CMK (cell line): ENCODE results near the gene KRT27.

Experiments
- DNase-seq: peaks from one replicate; pipeline ENCODE4 v3.0.0-alpha.2; 2010; ENCODE audit warnings: low read depth

Gene KRT27

GRCh38 chr17:40809721-40810421, 27.5 kb upstream of the KRT27 start:
- DNase-seq, result no peak

- no peak for DNase-seq
These were observed 23.8 kb upstream of the KRT27 start for GRCh38 chr17:40806131-40806530.

- peak; percentile 34 for DNase-seq
These were observed 21.3 kb upstream of the KRT27 start for GRCh38 chr17:40803617-40804082.

- DNase-seq, result no peak
These were observed 18.8 kb upstream of the KRT27 start for GRCh38 chr17:40801157-40801556.

- DNase-seq, result no peak
These were observed 18.0 kb upstream of the KRT27 start for GRCh38 chr17:40800381-40800780.

- DNase-seq, result no peak
These were observed 17.5 kb upstream of the KRT27 start, which contains the start of gene KRT28 for GRCh38 chr17:40799859-40800258. TSS of gene KRT28 (minus strand) at chr17:40799959. CDS start at chr17:40799893, 66 bp downstream.

- no peak for DNase-seq
These were observed 14.5 kb upstream of the KRT27 start for GRCh38 chr17:40796846-40797245.

- no peak for DNase-seq
These were observed 12.8 kb upstream of the KRT27 start for GRCh38 chr17:40795019-40795667.

- no peak for DNase-seq
These were observed 12.1 kb upstream of the KRT27 start for GRCh38 chr17:40794466-40794865.

GRCh38 chr17:40793832-40794231, 11.5 kb upstream of the KRT27 start:
- DNase-seq, result no peak

- no peak for DNase-seq
These were observed 9.6 kb upstream of the KRT27 start for GRCh38 chr17:40791787-40792436.

- DNase-seq, result no peak
These were observed 8.8 kb upstream of the KRT27 start for GRCh38 chr17:40791111-40791510.

- DNase-seq, result no peak
These were observed 3.0 kb downstream of the KRT27 start for GRCh38 chr17:40779181-40779909.

GRCh38 chr17:40778461-40778860, 3.9 kb downstream of the KRT27 start:
- DNase-seq, result no peak

GRCh38 chr17:40777971-40778370, 4.4 kb downstream of the KRT27 start:
- DNase-seq, result no peak

GRCh38 chr17:40777459-40777858, 4.9 kb downstream of the KRT27 start:
- no peak for DNase-seq

- no peak for DNase-seq
These were observed 6.4 kb downstream of the KRT27 start for GRCh38 chr17:40775945-40776344.

- no peak for DNase-seq
These were observed 10.2 kb downstream of the KRT27 start, which contains the start of gene KRT26 for GRCh38 chr17:40772101-40772500. TSS of gene KRT26 (minus strand) at chr17:40772201. CDS start at chr17:40772113, 88 bp downstream.

- DNase-seq, result no peak
These were observed 16.7 kb downstream of the KRT27 start for GRCh38 chr17:40765657-40766056.

- DNase-seq, result no peak
These were observed 18.6 kb downstream of the KRT27 start for GRCh38 chr17:40763752-40764151.

GRCh38 chr17:40760105-40761016, 22.0 kb downstream of the KRT27 start:
- DNase-seq, result no peak
